SU-DHL-6 (cell line): ENCODE results near the gene TADA3.
A peak's percentile ranks its signal among the peaks of the same experiment; 100 is the strongest.

Source experiments
- H2AFZ ChIP-seq: fragments of 200-600 bp; sonication (generic); 2 replicates; pipeline ENCODE4 v1.6.1; 2014; ENCODE audit warnings: low read depth, mild to moderate bottlenecking, moderate library complexity, mixed read lengths, antibody characterized with exemption, low read length; ENCODE audit not compliant: severe bottlenecking
- H3F3A ChIP-seq: fragments of 200-600 bp; shearing (Covaris generic); 2 replicates; pipeline ENCODE4 v1.6.0; 2016; ENCODE audit warnings: antibody characterized with exemption, mild to moderate bottlenecking; ENCODE audit not compliant: insufficient read depth
- H3K27ac ChIP-seq: fragments of 200-600 bp; sonication (generic); 2 replicates; pipeline ENCODE4 v1.5.1; 2016; ENCODE audit warnings: low read depth, mild to moderate bottlenecking, low read length, moderate library complexity, mixed read lengths
- H3K27me3 ChIP-seq: fragments of 200-600 bp; sonication (generic), shearing (Covaris generic); 2 replicates; pipeline ENCODE4 v1.6.0; 2014; ENCODE audit warnings: mild to moderate bottlenecking, low read length
- H3K36me3 ChIP-seq: fragments of 200-600 bp; sonication (generic); 2 replicates; pipeline ENCODE4 v1.6.1; 2014; ENCODE audit warnings: mild to moderate bottlenecking, low read length, mixed read lengths
- H3K4me2 ChIP-seq: fragments of 300-600, 200-600 bp; shearing (Covaris generic), sonication (generic); 2 replicates; pipeline ENCODE4 v1.6.0; 2014; ENCODE audit warnings: low read length, low read depth, mild to moderate bottlenecking; ENCODE audit not compliant: poor library complexity, severe bottlenecking
- H3K4me3 ChIP-seq: fragments of 200-600 bp; sonication (generic); 2 replicates; pipeline ENCODE4 v1.5.1; 2014; ENCODE audit warnings: antibody characterized with exemption, low read length, mild to moderate bottlenecking, mixed read lengths; ENCODE audit not compliant: insufficient read depth, poor library complexity, severe bottlenecking
- H3K79me2 ChIP-seq: fragments of 200-600 bp; sonication (generic); 2 replicates; pipeline ENCODE4 v1.6.1; 2014; ENCODE audit warnings: mild to moderate bottlenecking, low read length, moderate library complexity; ENCODE audit not compliant: insufficient read depth
- H3K9ac ChIP-seq: fragments of 200-600 bp; sonication (generic); 2 replicates; pipeline ENCODE4 v1.7.0; 2014; ENCODE audit warnings: mild to moderate bottlenecking, low read length
- H3K9me2 ChIP-seq: fragments of 200-600 bp; sonication (generic); replicated peaks from 2 replicates; pipeline ENCODE4 v1.6.1; 2014; ENCODE audit warnings: low read length; ENCODE audit not compliant: insufficient read depth
- H3K9me3 ChIP-seq: fragments of 200-600 bp; sonication (generic); 2 replicates; pipeline ENCODE4 v1.6.1; 2014; ENCODE audit warnings: low read length, mixed read lengths; ENCODE audit not compliant: insufficient read depth
- H4K20me1 ChIP-seq: fragments of 200-600 bp; sonication (generic); 2 replicates; pipeline ENCODE4 v1.6.1; 2014; ENCODE audit warnings: low read depth, mild to moderate bottlenecking, antibody characterized with exemption, low read length, moderate library complexity, mixed read lengths
- CTCF ChIP-seq: fragments of 200-600 bp; sonication (generic); IDR thresholded peaks from one replicate; pipeline ENCODE4 v1.5.1; 2017; ENCODE audit warnings: antibody characterized with exemption, mild to moderate bottlenecking, low read length, moderate library complexity; ENCODE audit not compliant: insufficient read depth, poor library complexity, severe bottlenecking
- EZH2phosphoT487 ChIP-seq: fragments of 200-600 bp; sonication (generic), shearing (Covaris generic); conservative IDR thresholded peaks from 2 replicates; pipeline ENCODE4 v1.6.1; 2018; ENCODE audit warnings: mild to moderate bottlenecking, antibody characterized with exemption, low read length, moderate library complexity, mixed read lengths

The TADA3 gene

GRCh38 chr3:9809615-9810432, 17.6 kb upstream of the TADA3 start, which contains the start of gene TTLL3:
TSS of gene TTLL3 (plus strand) at chr3:9810262. CDS start at chr3:9810662, 400 bp downstream.
- Histone ChIP-seq H3K27ac (peak within 1 kb of the TSS; percentile 51), H3K9me2 (no peaks in the 10 kb centered on the region), H4K20me1 (no peaks in the 10 kb centered on the region), H3K79me2 (no peaks in the 10 kb centered on the region), H3K4me3 (peak within 1 kb of the TSS; percentile 36), H3K36me3 (no peaks in the 10 kb centered on the region), H3K9me3 (no peaks in the 10 kb centered on the region), H3K27me3 (no peaks in the 10 kb centered on the region), H3K4me2 (peak within 1 kb of the TSS; percentile 60), H2AFZ (peak within 1 kb of the TSS; percentile 72), H3F3A (peaks cover 26% of the 10 kb centered on the region), H3K9ac (peak within 1 kb of the TSS; percentile 56)
- TF ChIP-seq CTCF (no peak), EZH2phosphoT487 (no peak)

- Histone ChIP-seq H3K36me3 (0 out of 2 replicates have a peak, but pooled peaks cover 4% of the 10 kb centered on the region), H3K4me3 (peak overlapping the region; percentile 36), H3K27me3 (no peaks in the 10 kb centered on the region)
These were observed 17.0 kb upstream of the TADA3 start for GRCh38 chr3:9809239-9809614.

GRCh38 chr3:9808345-9809037, 16.2 kb upstream of the TADA3 start:
- H3K9me3 ChIP-seq, result no peaks in the 10 kb centered on the region
- TF ChIP-seq CTCF (peak; percentile 11), EZH2phosphoT487 (no peak)
- H2AFZ ChIP-seq, result no peak overlapping the region
- H3K27ac ChIP-seq, result peak overlapping the region; percentile 51
- H4K20me1 ChIP-seq, result no peaks in the 10 kb centered on the region
- H3K4me2 ChIP-seq, result no peak overlapping the region
- H3K9ac ChIP-seq, result no peak overlapping the region
- H3K79me2 ChIP-seq, result no peaks in the 10 kb centered on the region
- peaks cover 5% of the 10 kb centered on the region; the same call in 1 of the 2 replicates for H3K36me3 ChIP-seq
- H3K27me3 ChIP-seq, result no peaks in the 10 kb centered on the region
- H3K9me2 ChIP-seq, result no peaks in the 10 kb centered on the region
- peaks cover 26% of the 10 kb centered on the region for H3F3A ChIP-seq
- H3K4me3 ChIP-seq, result no peak overlapping the region

More at GRCh38 chr3:9809239-9809614, 17.0 kb upstream of the TADA3 start:
- Histone ChIP-seq H3K9ac (peak overlapping the region; percentile 56), H3K27ac (peak overlapping the region; percentile 51), H2AFZ (peak overlapping the region; percentile 72), H3K9me3 (no peaks in the 10 kb centered on the region), H3K9me2 (no peaks in the 10 kb centered on the region), H3F3A (peaks cover 26% of the 10 kb centered on the region), H3K79me2 (no peaks in the 10 kb centered on the region), H3K4me2 (peak overlapping the region; percentile 60), H4K20me1 (no peaks in the 10 kb centered on the region)
- no peak for TF ChIP-seq EZH2phosphoT487
- TF ChIP-seq CTCF, result no peak
